HuH-7 (cell line): Measurements from ENCODE around the gene IL22RA2.

Experiments used
- DNase-seq: peaks from one replicate; pipeline ENCODE4 v3.0.0; 2011; ENCODE audit warnings: low spot score

The IL22RA2 gene

GRCh38 chr6:137095093-137095492 is 78.4 kb downstream of the IL22RA2 start:
- DNase-seq = no peak

DNA sequence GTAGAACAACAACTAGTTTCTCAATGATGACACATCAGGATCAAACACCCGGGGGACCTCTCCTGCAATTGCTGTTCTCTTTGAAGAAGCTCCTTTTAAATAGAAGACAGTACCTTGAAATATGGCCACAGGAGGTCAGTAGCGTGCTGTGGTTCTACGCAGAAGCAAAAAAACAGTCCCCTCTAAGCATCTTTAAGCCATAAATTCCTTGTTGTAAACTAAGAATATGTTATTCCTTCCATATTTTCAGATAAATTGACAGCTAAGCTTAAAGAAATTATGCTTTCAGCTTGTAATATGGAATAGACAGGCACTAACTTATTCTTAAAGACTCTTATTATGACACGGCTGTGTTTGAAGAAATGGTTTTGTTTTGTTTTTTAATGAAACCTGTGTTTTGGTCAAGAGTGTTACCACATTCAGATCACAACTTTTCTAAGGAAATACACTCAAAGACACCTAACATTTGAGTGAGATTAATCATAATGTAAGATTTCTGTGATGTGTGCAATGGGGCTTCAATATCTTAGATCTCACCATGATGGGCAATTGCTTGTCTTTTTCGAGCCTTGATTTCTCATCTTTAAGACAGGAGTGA is 78.9 kb downstream of the IL22RA2 start:
- DNase-seq = peak; percentile 55
